ENCODE data around the gene EIF1AX. TPM values are rescaled to one million over a fixed set of nuclear protein-coding genes. Genes with fewer than 3 reads are reported as not detected.

EIF1AX gene
- 74.5 TPM for total RNA-seq

GRCh38 chrX:20141281-20142220, at the start of gene EIF1AX:
Gene EIF1AX, minus strand, starts transcription at chrX:20141838. Its CDS starts 198 bp downstream, at chrX:20141640.

GRCh38 chrX:20116577-20117240, 24.9 kb downstream of the EIF1AX start, which contains the start of gene MAP7D2:
Gene MAP7D2, minus strand, starts transcription at chrX:20116907. Its CDS starts 28 bp downstream, at chrX:20116879.

Small RNA genes lying within 50 kb of the gene (small RNA-seq; reads per million reads assigned to genes)
- gene RF00493 (ENCODE audit: low replicate concordance) (45.6 reads per million, percentile 94 among the genes with 10 or more reads in this experiment), gene RF00494 (ENCODE audit: low replicate concordance) (not detected)

Other genes starting within 250 kb of the EIF1AX start
- 68.2 TPM for gene BCLAF3, start 150.8 kb downstream of the EIF1AX start, total RNA-seq
- 10.0 TPM for gene MAP7D2, start 24.9 kb downstream of the EIF1AX start, total RNA-seq
- gene RPS6KA3, start 125.1 kb upstream of the EIF1AX start, total RNA-seq: 32.2 TPM

All from parietal lobe (tissue), 2 donors.